GM19351 (cell line): Measurements from ENCODE around the gene PLXNB3.
A peak's percentile ranks its signal among the peaks of the same experiment; 100 is the strongest.

Experiments
- ATAC-seq: cut with Tn5 transposase; IDR thresholded peaks from one replicate; pipeline ENCODE4 v1.9.1; 2021; ENCODE audit warnings: mild to moderate bottlenecking, moderate library complexity; ENCODE audit not compliant: unreplicated experiment

The PLXNB3 gene

GRCh38 chrX:153784325-153784967 lies 20.4 kb downstream of the PLXNB3 start:
- ATAC-seq: no peak

DNA sequence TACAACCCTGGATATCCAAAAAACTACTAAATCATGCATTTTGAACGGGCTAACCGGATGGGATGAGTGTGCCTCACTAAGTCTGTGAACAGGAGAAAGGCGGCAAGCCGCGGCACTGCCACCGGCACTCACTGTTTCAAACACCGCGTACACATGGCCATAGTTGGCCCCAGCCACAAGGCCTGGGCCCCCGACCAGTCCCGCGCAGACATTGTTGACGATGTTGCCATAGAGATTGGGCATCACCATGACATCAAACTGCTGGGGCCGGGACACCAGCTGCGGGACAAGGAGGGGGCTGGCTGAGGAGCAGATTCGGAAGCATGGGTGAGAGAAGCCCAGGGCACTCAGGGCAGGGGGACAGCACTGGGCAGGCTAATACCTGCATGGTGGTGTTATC lies 22.6 kb downstream of the PLXNB3 start:
- ATAC-seq: no peak

DNA sequence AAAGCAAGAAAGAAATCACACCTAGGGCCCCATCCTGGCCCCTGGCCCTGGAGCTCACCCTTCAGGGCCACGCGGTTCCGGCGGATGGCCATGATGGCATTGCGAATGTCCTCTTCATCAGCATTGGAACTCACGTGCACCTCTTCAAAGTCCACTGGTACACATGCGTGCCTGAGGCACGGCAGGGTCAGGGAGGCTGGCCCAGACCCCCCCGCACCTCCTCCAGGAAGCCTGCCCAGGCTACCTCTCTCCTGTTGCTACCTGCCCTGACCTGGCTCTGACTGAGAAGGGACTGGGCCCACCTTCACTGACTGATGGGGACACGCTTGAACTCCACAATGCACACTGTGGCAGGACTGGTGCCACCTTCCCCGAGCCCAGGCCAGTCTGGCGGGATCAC lies 25.6 kb downstream of the PLXNB3 start:
- ATAC-seq: no peak

DNA sequence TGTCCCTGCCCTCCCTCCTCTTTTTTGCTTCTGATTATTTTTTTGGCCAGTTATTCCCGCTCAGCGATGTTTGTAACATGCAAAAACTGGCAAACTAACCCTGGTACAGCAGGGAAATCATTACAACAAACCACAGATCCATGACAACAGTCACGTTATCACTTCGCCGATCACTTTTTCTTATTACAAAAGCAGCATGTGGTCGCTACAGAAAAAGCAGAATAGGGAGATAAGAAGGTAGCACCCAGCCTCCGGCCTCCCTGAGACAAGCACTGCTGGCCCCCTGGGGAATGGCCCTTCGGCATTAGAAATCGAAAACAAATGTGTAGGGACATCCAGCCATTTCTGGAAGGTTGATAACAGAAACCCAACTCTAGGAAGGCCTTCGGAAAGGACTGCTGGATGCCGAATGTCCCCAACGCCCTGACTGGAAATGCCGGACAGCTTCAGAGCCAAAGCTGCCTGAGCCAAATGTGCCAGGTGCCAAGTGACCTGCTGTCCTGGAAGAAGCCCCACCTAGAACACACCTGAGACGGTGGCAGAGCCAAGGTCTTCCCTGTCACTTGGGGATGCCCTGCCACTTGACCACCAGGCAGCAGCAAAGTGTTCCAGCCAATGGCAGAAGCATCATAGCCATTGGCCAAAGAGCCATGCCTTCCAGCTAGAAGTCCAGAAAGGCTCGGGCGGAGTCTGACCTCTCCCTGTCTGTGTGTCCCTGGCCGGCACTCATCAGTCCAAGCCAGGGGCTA lies 27.2 kb downstream of the PLXNB3 start:
- no peak for ATAC-seq

DNA sequence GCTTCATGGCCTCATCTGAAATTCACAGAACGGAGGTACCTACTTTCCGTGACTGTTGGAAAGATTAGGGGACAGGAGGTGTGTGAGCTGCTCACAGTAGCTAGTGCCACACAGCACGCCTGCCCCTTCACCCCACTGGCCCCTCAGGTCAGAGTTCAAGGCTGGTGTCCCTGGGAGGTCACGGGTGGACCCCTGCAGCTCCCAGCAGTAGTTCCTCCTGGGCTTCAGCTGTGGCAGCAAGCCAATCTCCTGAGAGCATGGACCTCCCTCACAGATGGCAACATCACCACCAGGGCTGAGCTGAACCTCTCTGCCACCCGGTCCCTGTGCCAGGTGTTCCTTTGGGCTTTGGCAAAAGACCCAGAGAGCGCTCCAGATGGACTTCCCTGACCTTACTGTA lies 28.3 kb downstream of the PLXNB3 start:
- ATAC-seq: no peak

GRCh38 chrX:153793291-153793690 lies 29.2 kb downstream of the PLXNB3 start:
- no peak for ATAC-seq

DNA sequence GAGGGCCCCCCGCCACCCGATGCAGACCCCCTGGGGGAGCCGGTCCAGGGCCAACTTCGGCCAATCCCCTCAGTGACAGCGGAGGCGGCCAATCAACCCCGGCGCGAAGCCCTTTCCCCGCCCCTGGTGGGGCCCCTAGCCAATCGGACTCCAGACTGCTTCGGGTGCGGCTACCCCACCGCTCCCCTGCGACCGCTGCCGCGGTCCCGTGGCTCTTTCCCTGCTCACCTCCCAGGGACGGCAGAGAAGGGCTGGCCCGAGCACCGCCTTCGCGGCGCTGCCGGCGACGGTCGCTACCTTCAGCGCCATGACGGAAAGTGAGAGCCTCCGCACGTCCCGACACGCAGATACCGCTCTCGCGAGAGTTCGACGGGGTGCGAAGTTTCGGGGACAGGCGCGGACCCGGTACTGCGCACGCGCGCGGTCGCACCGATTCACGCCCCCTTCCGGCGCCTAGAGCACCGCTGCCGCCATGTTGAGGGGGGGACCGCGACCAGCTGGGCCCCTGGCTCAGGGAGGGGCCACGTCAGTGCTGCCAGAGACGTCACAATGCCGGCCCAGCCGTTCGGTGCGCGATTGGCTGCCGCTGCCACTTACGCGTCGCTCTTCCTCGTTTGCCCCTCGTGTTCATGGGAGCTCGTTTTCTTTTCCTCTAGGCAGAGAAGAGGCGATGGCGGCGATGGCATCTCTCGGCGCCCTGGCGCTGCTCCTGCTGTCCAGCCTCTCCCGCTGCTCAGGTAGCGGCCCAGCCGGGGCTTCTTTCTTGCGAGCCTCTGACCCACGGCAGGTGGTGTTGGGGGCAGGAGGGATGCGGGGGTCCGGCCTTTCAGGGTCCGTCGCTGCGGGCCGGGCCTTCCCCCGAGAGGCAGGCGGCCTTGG lies 30.2 kb downstream of the PLXNB3 start, which contains the start of the genes IDH3G and SSR4:
TSS of gene IDH3G (minus strand) at position 358 of the 879 bp plus-strand sequence. CDS start at position 309, 49 bp downstream.
TSS of gene SSR4 (plus strand) at position 651 of the 879 bp plus-strand sequence. CDS start at position 671, 20 bp downstream.
- ATAC-seq: peak; percentile 88

DNA sequence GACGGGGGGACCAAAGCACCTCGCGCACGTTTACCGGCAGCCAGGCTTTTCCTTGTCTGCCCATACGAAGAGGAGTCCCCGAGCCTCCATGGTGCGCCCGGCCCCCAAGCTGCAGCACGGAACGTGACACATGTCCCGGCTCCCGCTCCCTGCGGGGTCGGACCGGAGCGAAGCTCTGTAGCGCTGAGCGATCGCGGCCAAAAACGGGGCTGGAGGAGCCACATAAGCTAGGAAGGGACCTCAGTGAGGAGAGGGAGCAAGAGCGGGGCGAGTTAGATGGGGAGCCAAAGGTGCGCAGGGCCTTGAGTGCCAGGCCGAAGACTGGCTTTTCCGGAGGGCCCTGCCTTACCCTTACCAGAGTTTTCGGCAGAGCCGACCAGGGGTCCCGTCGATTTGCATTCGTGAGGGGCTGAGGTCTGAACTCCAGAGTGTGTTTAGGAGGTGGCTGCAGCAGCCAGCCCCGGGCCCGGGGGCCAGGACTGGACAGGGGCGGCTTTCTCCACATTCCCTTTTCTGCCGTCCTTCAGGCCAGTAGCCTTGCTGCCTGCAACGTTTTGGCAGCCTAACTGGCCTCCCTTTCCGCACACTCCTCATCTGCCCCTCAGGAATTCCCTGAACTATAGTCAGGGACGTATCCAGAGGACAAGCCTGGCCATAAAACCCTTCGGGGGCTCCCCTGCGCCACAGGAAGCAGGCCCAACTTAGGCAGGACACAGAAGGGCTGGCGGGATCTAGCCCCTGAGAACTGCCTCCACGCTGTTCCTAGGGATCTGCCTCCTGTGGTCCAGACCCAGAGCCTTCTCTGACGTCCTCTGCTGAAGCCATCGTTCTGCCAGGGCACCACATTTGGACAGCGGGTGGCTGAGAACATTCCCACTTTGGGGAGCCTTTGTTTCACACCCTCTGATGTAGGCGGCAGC lies 31.1 kb downstream of the PLXNB3 start:
- peak; percentile 1 for ATAC-seq

DNA sequence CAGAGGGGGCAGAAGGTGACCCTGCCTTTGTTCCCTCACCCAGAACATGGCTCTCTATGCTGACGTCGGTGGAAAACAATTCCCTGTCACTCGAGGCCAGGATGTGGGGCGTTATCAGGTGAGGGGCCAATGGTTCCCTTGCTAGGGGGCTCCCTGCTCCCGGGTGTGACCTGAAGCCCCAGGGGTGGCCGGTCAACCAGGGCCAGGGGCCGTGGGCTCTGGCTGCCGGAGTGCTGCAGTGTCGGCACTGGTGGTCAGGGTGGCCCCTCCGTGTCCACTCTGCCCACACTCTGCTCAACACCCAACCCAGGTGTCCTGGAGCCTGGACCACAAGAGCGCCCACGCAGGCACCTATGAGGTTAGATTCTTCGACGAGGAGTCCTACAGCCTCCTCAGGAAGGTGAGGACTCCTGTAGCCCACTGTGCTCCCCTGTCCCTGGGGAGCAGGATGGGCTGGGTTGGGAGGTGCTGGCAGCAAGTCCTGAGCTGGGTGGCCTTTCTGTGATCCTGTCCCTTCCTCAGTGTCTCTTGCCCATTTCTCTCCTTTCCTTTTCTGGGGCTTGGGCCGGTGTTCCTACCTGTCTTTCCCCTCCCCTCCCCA lies 33.5 kb downstream of the PLXNB3 start:
- no peak for ATAC-seq

- ATAC-seq: no peak
Measured at GRCh38 chrX:153799326-153799725, 35.3 kb downstream of the PLXNB3 start.

GRCh38 chrX:153800177-153800722 lies 36.2 kb downstream of the PLXNB3 start:
- ATAC-seq: no peak

GRCh38 chrX:153800746-153801145 lies 36.7 kb downstream of the PLXNB3 start:
- no peak for ATAC-seq

- no peak for ATAC-seq
Measured at GRCh38 chrX:153801669-153802068, 37.6 kb downstream of the PLXNB3 start.

DNA sequence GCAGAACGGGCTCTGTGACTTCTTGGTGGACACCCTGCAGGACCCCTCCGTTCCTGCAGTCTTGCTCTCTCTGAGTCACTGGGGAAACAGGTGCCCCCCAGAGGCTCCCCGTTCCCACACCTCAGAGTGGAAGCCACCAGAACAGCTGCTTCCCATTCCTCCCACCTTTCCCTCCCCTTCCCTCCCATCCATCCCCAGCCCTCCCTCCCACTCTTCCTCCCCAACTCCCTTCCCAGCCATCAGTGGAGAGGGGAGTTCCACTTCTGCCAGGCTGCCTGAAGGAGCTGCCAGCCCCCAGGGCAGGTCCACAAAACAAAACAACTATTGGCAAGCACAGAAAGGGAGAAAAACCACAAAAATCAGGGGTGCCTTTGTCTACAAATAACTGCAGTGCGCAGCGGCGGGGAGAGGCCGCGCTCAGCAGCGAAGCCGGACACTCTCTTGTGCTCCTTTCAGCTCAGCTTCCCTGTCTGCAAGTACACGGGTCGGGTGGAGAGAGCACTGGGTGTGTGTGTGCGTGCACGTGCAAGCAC lies 38.5 kb downstream of the PLXNB3 start:
- no peak for ATAC-seq

- no peak for ATAC-seq
Measured at GRCh38 chrX:153803211-153804099, 39.4 kb downstream of the PLXNB3 start.

- no peak for ATAC-seq
Measured at GRCh38 chrX:153804100-153804595, 40.1 kb downstream of the PLXNB3 start.

DNA sequence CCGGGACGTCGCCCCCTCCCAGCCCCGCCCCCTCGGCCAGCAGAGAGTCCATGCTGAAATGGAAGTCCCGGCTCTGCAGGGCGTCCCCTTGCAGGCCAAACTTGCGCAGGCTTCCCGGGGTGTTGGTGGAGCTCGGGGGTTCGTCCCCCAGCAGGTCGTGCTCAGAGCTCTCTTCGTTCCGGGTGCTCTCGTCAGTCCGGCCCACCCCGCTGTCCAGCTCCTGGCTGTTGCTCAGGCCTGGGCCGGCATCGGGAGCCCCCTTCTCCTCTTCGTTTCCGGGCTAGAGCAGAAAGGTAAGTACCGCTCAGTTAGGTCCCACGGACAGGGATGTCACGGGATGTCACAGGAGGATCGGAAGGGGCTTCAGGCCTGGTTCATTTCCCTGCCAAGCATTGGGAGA lies 40.6 kb downstream of the PLXNB3 start:
- no peak for ATAC-seq

GRCh38 chrX:153805436-153805835 lies 41.4 kb downstream of the PLXNB3 start:
- ATAC-seq: no peak
